Activated CD4-positive, alpha-beta T cell treated with anti-CD3 and anti-CD28 coated beads, Interleukin-2, amount 10 ng/mL, durations not matched to agents 24 days and 14 days (primary cell): ENCODE data around the gene GCAT. TPM values are rescaled to one million over a fixed set of nuclear protein-coding genes. Genes with fewer than 3 reads are reported as not detected.
"Not testable (repeated sequence)": the region's sequence is repeated elsewhere in the genome, so short reads cannot be mapped to it uniquely, and the experiment has no call there.

ENCODE experiments used
- DNase-seq: peaks from one replicate; pipeline ENCODE4 v3.0.0; 2022
- H3K27ac Mint-ChIP-seq: one replicate; pipeline ENCODE4 v1.8.0; 2022; ENCODE audit warnings: mild to moderate bottlenecking, mixed read lengths
- H3K27me3 Mint-ChIP-seq: one replicate; pipeline ENCODE4 v1.8.0; 2022; ENCODE audit warnings: mixed read lengths
- H3K36me3 Mint-ChIP-seq: one replicate; pipeline ENCODE4 v1.8.0; 2022; ENCODE audit warnings: low read depth, mild to moderate bottlenecking, mixed read lengths
- H3K4me1 Mint-ChIP-seq: one replicate; pipeline ENCODE4 v1.8.0; 2021; ENCODE audit warnings: mixed read lengths
- H3K4me3 Mint-ChIP-seq: one replicate; pipeline ENCODE4 v1.8.0; 2022; ENCODE audit warnings: mild to moderate bottlenecking, moderate library complexity, mixed read lengths
- H3K9me3 Mint-ChIP-seq: one replicate; pipeline ENCODE4 v1.8.0; 2021; ENCODE audit warnings: mixed read lengths
- intact Hi-C: fragments of 100-400 bp; cut with micrococcal nuclease; formaldehyde crosslinking; loops from one replicate; pipeline ENCODE4 v1.15.1; 2023
- total RNA-seq: library from RNA; stranded (reverse); gene quantifications from 2 replicates; pipeline ENCODE4 v1.2.3, GENCODE V29; 2022

The GCAT gene
- total RNA-seq, 1 donor from 2014 or later = 27.7 TPM

- Mint-ChIP-seq H3K36me3 (no peaks in the 10 kb centered on the region), H3K27me3 (peaks cover 20% of the 10 kb centered on the region), H3K9me3 (no peaks in the 10 kb centered on the region), H3K27ac (no peak overlapping the region), H3K4me3 (no peak overlapping the region), H3K4me1 (peaks cover 6% of the 10 kb centered on the region)
- no peak for DNase-seq
- intact Hi-C loops = no loop called here
Observed at GRCh38 chr22:37797874-37798500, 9.7 kb upstream of the GCAT start.

GRCh38 chr22:37799979-37800378 lies 7.8 kb upstream of the GCAT start:
- DNase-seq, H3K9me3 Mint-ChIP-seq, intact Hi-C loops, H3K27ac Mint-ChIP-seq, H3K4me3 Mint-ChIP-seq, H3K36me3 Mint-ChIP-seq: not testable (repeated sequence)
- Mint-ChIP-seq H3K27me3 (peaks cover 29% of the 10 kb centered on the region), H3K4me1 (peaks cover 17% of the 10 kb centered on the region)

GRCh38 chr22:37801946-37802309 lies 5.8 kb upstream of the GCAT start:
- Mint-ChIP-seq H3K27me3 (peaks cover 37% of the 10 kb centered on the region), H3K9me3 (no peaks in the 10 kb centered on the region), H3K4me1 (peaks cover 32% of the 10 kb centered on the region), H3K36me3 (peaks cover 5% of the 10 kb centered on the region), H3K4me3 (peak overlapping the region; percentile 81), H3K27ac (no peak overlapping the region)
- no peak for DNase-seq
- intact Hi-C loops = loop anchor here (2.0 kb wide), 1 partner anchor 17 kb away; no protein-coding TSS in a partner anchor

- Mint-ChIP-seq H3K4me1 (peaks cover 36% of the 10 kb centered on the region), H3K27ac (peak overlapping the region; percentile 9), H3K27me3 (peaks cover 37% of the 10 kb centered on the region), H3K9me3 (no peaks in the 10 kb centered on the region), H3K36me3 (peaks cover 5% of the 10 kb centered on the region), H3K4me3 (peak overlapping the region; percentile 83)
- intact Hi-C loops = loop anchor here (2.0 kb wide), 1 partner anchor 16 kb away; no protein-coding TSS in a partner anchor
- peak; percentile 77 for DNase-seq
Observed at GRCh38 chr22:37802310-37803194, 5.2 kb upstream of the GCAT start.

- intact Hi-C loops = loop anchor here (2.0 kb wide), 1 partner anchor 16 kb away; no protein-coding TSS in a partner anchor
- peak; percentile 58 for DNase-seq
- H3K27me3 Mint-ChIP-seq = peaks cover 34% of the 10 kb centered on the region
- H3K9me3 Mint-ChIP-seq = no peaks in the 10 kb centered on the region
- H3K4me1 Mint-ChIP-seq = peaks cover 37% of the 10 kb centered on the region
- peak overlapping the region; percentile 9 for H3K27ac Mint-ChIP-seq
- H3K4me3 Mint-ChIP-seq = peak overlapping the region; percentile 83
- H3K36me3 Mint-ChIP-seq = peaks cover 5% of the 10 kb centered on the region
Observed at GRCh38 chr22:37803195-37803638, 4.5 kb upstream of the GCAT start.

GRCh38 chr22:37803639-37804351 lies 3.9 kb upstream of the GCAT start:
- peaks cover 39% of the 10 kb centered on the region for H3K4me1 Mint-ChIP-seq
- peak; percentile 61 for DNase-seq
- H3K4me3 Mint-ChIP-seq = peak overlapping the region; percentile 83
- H3K27me3 Mint-ChIP-seq = peaks cover 34% of the 10 kb centered on the region
- H3K36me3 Mint-ChIP-seq = peaks cover 5% of the 10 kb centered on the region
- H3K9me3 Mint-ChIP-seq = no peaks in the 10 kb centered on the region
- H3K27ac Mint-ChIP-seq = peak overlapping the region; percentile 73
- intact Hi-C loops = loop anchor here (2.0 kb wide), 1 partner anchor 15 kb away; no protein-coding TSS in a partner anchor

- Mint-ChIP-seq H3K27me3 (peaks cover 29% of the 10 kb centered on the region), H3K4me1 (peaks cover 39% of the 10 kb centered on the region), H3K36me3 (peaks cover 5% of the 10 kb centered on the region), H3K9me3 (no peaks in the 10 kb centered on the region), H3K27ac (peak overlapping the region; percentile 73), H3K4me3 (peak overlapping the region; percentile 83)
- intact Hi-C loops = no loop called here
- no peak for DNase-seq
Observed at GRCh38 chr22:37804352-37804880, 3.3 kb upstream of the GCAT start.

GRCh38 chr22:37804881-37805809 lies 2.6 kb upstream of the GCAT start:
- Mint-ChIP-seq H3K9me3 (no peaks in the 10 kb centered on the region), H3K4me1 (peaks cover 39% of the 10 kb centered on the region), H3K36me3 (peaks cover 5% of the 10 kb centered on the region), H3K27ac (peak overlapping the region; percentile 60), H3K27me3 (peaks cover 29% of the 10 kb centered on the region), H3K4me3 (peak overlapping the region; percentile 94)
- intact Hi-C loops = loop anchor here (5.0 kb wide), 2 partner anchors 128 to 198 kb away; partner anchors contain the start of genes GGA1 and LGALS1
- peak; percentile 96 for DNase-seq

GRCh38 chr22:37805810-37806277 lies 1.9 kb upstream of the GCAT start:
- intact Hi-C loops = loop anchor here (2.0 to 5.0 kb wide), 3 partner anchors 129 to 199 kb away; partner anchors contain the start of genes C22orf23, GGA1, LGALS1 and POLR2F
- Mint-ChIP-seq H3K4me1 (peaks cover 39% of the 10 kb centered on the region), H3K9me3 (no peaks in the 10 kb centered on the region), H3K36me3 (peaks cover 5% of the 10 kb centered on the region), H3K27me3 (peaks cover 26% of the 10 kb centered on the region), H3K4me3 (peak overlapping the region; percentile 94), H3K27ac (peak overlapping the region; percentile 75)
- DNase-seq = no peak

GRCh38 chr22:37806409-37807333 lies 1.1 kb upstream of the GCAT start:
- peak overlapping the region; percentile 75 for H3K27ac Mint-ChIP-seq
- intact Hi-C loops = loop anchor here (1.0 to 5.0 kb wide), 5 partner anchors 11 to 199 kb away; partner anchors contain the start of genes ANKRD54, C22orf23, GGA1 and LGALS1
- DNase-seq = peak; percentile 75
- peaks cover 39% of the 10 kb centered on the region for H3K4me1 Mint-ChIP-seq
- peaks cover 5% of the 10 kb centered on the region for H3K36me3 Mint-ChIP-seq
- peaks cover 26% of the 10 kb centered on the region for H3K27me3 Mint-ChIP-seq
- H3K9me3 Mint-ChIP-seq = no peaks in the 10 kb centered on the region
- peak overlapping the region; percentile 94 for H3K4me3 Mint-ChIP-seq

- H3K36me3 Mint-ChIP-seq = peaks cover 5% of the 10 kb centered on the region
- H3K27ac Mint-ChIP-seq = peak overlapping the region; percentile 15
- H3K9me3 Mint-ChIP-seq = no peaks in the 10 kb centered on the region
- no peak for DNase-seq
- peaks cover 16% of the 10 kb centered on the region for H3K27me3 Mint-ChIP-seq
- peaks cover 30% of the 10 kb centered on the region for H3K4me1 Mint-ChIP-seq
- H3K4me3 Mint-ChIP-seq = peak overlapping the region; percentile 94
- intact Hi-C loops = loop anchor here (5.0 kb wide), 2 partner anchors 131 to 201 kb away; partner anchors contain the start of genes GGA1 and LGALS1
Observed at GRCh38 chr22:37808294-37808657, 542 bp downstream of the GCAT start.
